PC-9 (cell line): ENCODE results near the gene CRY2. TPM values are rescaled to one million over a fixed set of nuclear protein-coding genes. Genes with fewer than 3 reads are reported as not detected.

Experiments used
- BruUV-seq: library from RNA; stranded (reverse); fragments of 400-500 nt; replicated peaks from 2 replicates; lab custom pipeline; 2021; lab: Mats Ljungman, UMichigan
- CTCF ChIA-PET: fragments of 300-600 bp; sonication (Branson Sonifier 250); formaldehyde crosslinking; loops from one replicate; lab custom pipeline; 2022; ENCODE audit warnings: antibody characterized with exemption; lab: Charles Lee
- POLR2A ChIA-PET: fragments of 300-600 bp; sonication (Branson Sonifier 250); formaldehyde crosslinking; loops from one replicate; lab custom pipeline; 2022; ENCODE audit warnings: antibody characterized with exemption; ENCODE audit not compliant: unreplicated experiment; lab: Charles Lee
- DNase-seq, 2 experiments: peaks; one replicate each; pipeline versions ENCODE4 v3.0.0 to v3.0.0-alpha.2; 2015 to 2022; ENCODE audit warnings: mixed read lengths in 1 of 2
- H2AFZ ChIP-seq: fragments of 200-600 bp; sonication (generic); 2 replicates; pipeline ENCODE4 v1.8.1; 2017; ENCODE audit warnings: antibody characterized with exemption
- H3F3A ChIP-seq: fragments of 200-600 bp; sonication (generic); 2 replicates; pipeline ENCODE4 v1.8.1; 2017; ENCODE audit warnings: antibody characterized with exemption, mild to moderate bottlenecking, low read depth; ENCODE audit not compliant: insufficient read depth
- H3K27ac ChIP-seq: fragments of 200-600 bp; sonication (generic); 2 replicates; pipeline ENCODE4 v1.6.1; 2016; ENCODE audit warnings: mixed run types
- H3K27me3 ChIP-seq: fragments of 200-600 bp; sonication (generic); 2 replicates; pipeline ENCODE4 v1.6.1; 2016; ENCODE audit warnings: low read depth, mixed run types; ENCODE audit not compliant: insufficient read depth
- H3K36me3 ChIP-seq: fragments of 200-600 bp; sonication (generic); 2 replicates; pipeline ENCODE4 v1.6.1; 2016; ENCODE audit warnings: low read depth, mixed run types
- H3K4me1 ChIP-seq: fragments of 200-600 bp; sonication (generic); replicated peaks from 2 replicates; pipeline ENCODE4 v1.6.1; 2016; ENCODE audit warnings: mixed run types; ENCODE audit not compliant: insufficient read depth
- H3K4me2 ChIP-seq: fragments of 200-600 bp; sonication (generic); 2 replicates; pipeline ENCODE4 v1.6.1; 2017; ENCODE audit warnings: mixed run types
- H3K4me3 ChIP-seq: fragments of 200-600 bp; sonication (generic); 2 replicates; pipeline ENCODE4 v1.6.1; 2016; ENCODE audit warnings: mixed run types
- H3K79me2 ChIP-seq: fragments of 200-600 bp; sonication (generic); 2 replicates; pipeline ENCODE4 v1.6.1; 2017; ENCODE audit warnings: low read depth, mixed run types
- H3K9me2 ChIP-seq: fragments of 200-600 bp; sonication (generic); 2 replicates; pipeline ENCODE4 v1.8.1; 2017; ENCODE audit warnings: mild to moderate bottlenecking; ENCODE audit not compliant: insufficient read depth
- H3K9me3 ChIP-seq: fragments of 200-600 bp; sonication (generic); 2 replicates; pipeline ENCODE4 v1.8.1; 2016; ENCODE audit warnings: low read depth; ENCODE audit not compliant: insufficient read depth
- H4K20me1 ChIP-seq: fragments of 200-600 bp; sonication (generic); 2 replicates; pipeline ENCODE4 v1.8.1; 2017; ENCODE audit not compliant: insufficient read depth
- EZH2 ChIP-seq: fragments of 200-600 bp; sonication (generic); IDR thresholded peaks from 2 replicates; pipeline ENCODE4 v1.8.0; 2017; ENCODE audit warnings: antibody characterized with exemption, low read depth
- intact Hi-C: fragments of 100-400 bp; cut with micrococcal nuclease; formaldehyde crosslinking; loops from one replicate; pipeline ENCODE4 v1.10.0; 2022; ENCODE audit not compliant: unreplicated experiment
- total RNA-seq: library from RNA; stranded (reverse); gene quantifications from 2 replicates; pipeline ENCODE4 v1.2.3, GENCODE V29; 2021
- TF ChIP-seq, protein P1 (sequence below): fragments of 200-600 bp; sonication (generic); conservative IDR thresholded peaks from 2 replicates; pipeline ENCODE4 v1.6.1; 2017; ENCODE audit warnings: mixed run types, antibody characterized with exemption, mild to moderate bottlenecking, moderate library complexity

The CRY2 gene
- total RNA-seq, 1 experiment from 2014 or later = 17.5 TPM

- no peak overlapping the region for H3K27ac ChIP-seq
These were observed 12.4 kb downstream of the CRY2 start for GRCh38 chr11:45859661-45860140.

GRCh38 chr11:45860348-45860747, 13.1 kb downstream of the CRY2 start:
- BruUV-seq = no TSS peak
- H3K9me3 ChIP-seq = no peaks in the 10 kb centered on the region
- no peak overlapping the region for H3K27ac ChIP-seq
- no peaks in the 10 kb centered on the region for H3K27me3 ChIP-seq
- no peaks in the 10 kb centered on the region for H3K79me2 ChIP-seq
- no peaks in the 10 kb centered on the region for H3F3A ChIP-seq
- TF ChIP-seq EZH2 = no peak
- TF ChIP-seq, protein P1, sequence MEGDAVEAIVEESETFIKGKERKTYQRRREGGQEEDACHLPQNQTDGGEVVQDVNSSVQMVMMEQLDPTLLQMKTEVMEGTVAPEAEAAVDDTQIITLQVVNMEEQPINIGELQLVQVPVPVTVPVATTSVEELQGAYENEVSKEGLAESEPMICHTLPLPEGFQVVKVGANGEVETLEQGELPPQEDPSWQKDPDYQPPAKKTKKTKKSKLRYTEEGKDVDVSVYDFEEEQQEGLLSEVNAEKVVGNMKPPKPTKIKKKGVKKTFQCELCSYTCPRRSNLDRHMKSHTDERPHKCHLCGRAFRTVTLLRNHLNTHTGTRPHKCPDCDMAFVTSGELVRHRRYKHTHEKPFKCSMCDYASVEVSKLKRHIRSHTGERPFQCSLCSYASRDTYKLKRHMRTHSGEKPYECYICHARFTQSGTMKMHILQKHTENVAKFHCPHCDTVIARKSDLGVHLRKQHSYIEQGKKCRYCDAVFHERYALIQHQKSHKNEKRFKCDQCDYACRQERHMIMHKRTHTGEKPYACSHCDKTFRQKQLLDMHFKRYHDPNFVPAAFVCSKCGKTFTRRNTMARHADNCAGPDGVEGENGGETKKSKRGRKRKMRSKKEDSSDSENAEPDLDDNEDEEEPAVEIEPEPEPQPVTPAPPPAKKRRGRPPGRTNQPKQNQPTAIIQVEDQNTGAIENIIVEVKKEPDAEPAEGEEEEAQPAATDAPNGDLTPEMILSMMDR = no peak
- ChIA-PET CTCF (interaction anchor here (0.6 to 0.7 kb wide), 2 partner anchors 12 to 735 kb away, joined by 4 to 11 read pairs; no protein-coding TSS in a partner anchor), POLR2A (no interaction called here)
- no peaks in the 10 kb centered on the region for H3K4me1 ChIP-seq
- 0 out of 2 replicates have a peak, but pooled peaks cover 3% of the 10 kb centered on the region for H3K36me3 ChIP-seq
- intact Hi-C loops = no loop called here
- no peaks in the 10 kb centered on the region for H4K20me1 ChIP-seq
- no peak overlapping the region for H3K4me2 ChIP-seq
- H2AFZ ChIP-seq = no peak overlapping the region
- no peak overlapping the region for H3K4me3 ChIP-seq
- no peaks in the 10 kb centered on the region for H3K9me2 ChIP-seq
- DNase-seq = no peak

More at GRCh38 chr11:45859661-45860140, 12.4 kb downstream of the CRY2 start:
- no peak for TF ChIP-seq EZH2
- TF ChIP-seq, protein P1 = no peak
- ChIA-PET POLR2A (no interaction called here), CTCF (interaction anchor here (0.6 to 0.7 kb wide), 2 partner anchors 12 to 734 kb away, joined by 4 to 11 read pairs; no protein-coding TSS in a partner anchor)
- H3K4me3 ChIP-seq = no peak overlapping the region
- intact Hi-C loops = no loop called here
- H3K9me3 ChIP-seq = no peaks in the 10 kb centered on the region
- no peak overlapping the region for H2AFZ ChIP-seq
- H3K36me3 ChIP-seq = 0 out of 2 replicates have a peak, but pooled peaks cover 3% of the 10 kb centered on the region
- no peaks in the 10 kb centered on the region for H3F3A ChIP-seq
- no peaks in the 10 kb centered on the region for H3K79me2 ChIP-seq
- H3K4me1 ChIP-seq = no peaks in the 10 kb centered on the region
- no peaks in the 10 kb centered on the region for H3K9me2 ChIP-seq
- BruUV-seq = no TSS peak
- H3K27me3 ChIP-seq = no peaks in the 10 kb centered on the region
- H4K20me1 ChIP-seq = no peaks in the 10 kb centered on the region
- no peak overlapping the region for H3K4me2 ChIP-seq
- peak in 1 of 2 experiments; percentile 10 for DNase-seq

GRCh38 chr11:45860764-45861510, 13.7 kb downstream of the CRY2 start:
- Histone ChIP-seq H3K27ac (no peak overlapping the region), H3K9me3 (no peaks in the 10 kb centered on the region), H3F3A (no peaks in the 10 kb centered on the region), H2AFZ (no peak overlapping the region), H3K9me2 (no peaks in the 10 kb centered on the region), H3K79me2 (no peaks in the 10 kb centered on the region), H4K20me1 (no peaks in the 10 kb centered on the region), H3K27me3 (no peaks in the 10 kb centered on the region), H3K4me1 (no peaks in the 10 kb centered on the region), H3K36me3 (0 out of 2 replicates have a peak, but pooled peaks cover 3% of the 10 kb centered on the region), H3K4me2 (no peak overlapping the region), H3K4me3 (no peak overlapping the region)
- TF ChIP-seq EZH2 = no peak
- TF ChIP-seq, protein P1 = no peak
- ChIA-PET POLR2A (no interaction called here), CTCF (interaction anchor here (0.6 kb wide), 1 partner anchor 107 kb away, joined by 6 read pairs; no protein-coding TSS in a partner anchor)
- intact Hi-C loops = no loop called here
- BruUV-seq = no TSS peak
- DNase-seq = no peak
